ENCODE measurements around the gene PRMT5. TPM values are rescaled to one million over a fixed set of nuclear protein-coding genes. Genes with fewer than 3 reads are reported as not detected.
"Not testable (repeated sequence)": the region's sequence is repeated elsewhere in the genome, so short reads cannot be mapped to it uniquely, and the experiment has no call there.

PRMT5 gene
- total and polyA plus RNA-seq, 4 donors = 19.2 to 56.5 (median 50.2) TPM

DNA sequence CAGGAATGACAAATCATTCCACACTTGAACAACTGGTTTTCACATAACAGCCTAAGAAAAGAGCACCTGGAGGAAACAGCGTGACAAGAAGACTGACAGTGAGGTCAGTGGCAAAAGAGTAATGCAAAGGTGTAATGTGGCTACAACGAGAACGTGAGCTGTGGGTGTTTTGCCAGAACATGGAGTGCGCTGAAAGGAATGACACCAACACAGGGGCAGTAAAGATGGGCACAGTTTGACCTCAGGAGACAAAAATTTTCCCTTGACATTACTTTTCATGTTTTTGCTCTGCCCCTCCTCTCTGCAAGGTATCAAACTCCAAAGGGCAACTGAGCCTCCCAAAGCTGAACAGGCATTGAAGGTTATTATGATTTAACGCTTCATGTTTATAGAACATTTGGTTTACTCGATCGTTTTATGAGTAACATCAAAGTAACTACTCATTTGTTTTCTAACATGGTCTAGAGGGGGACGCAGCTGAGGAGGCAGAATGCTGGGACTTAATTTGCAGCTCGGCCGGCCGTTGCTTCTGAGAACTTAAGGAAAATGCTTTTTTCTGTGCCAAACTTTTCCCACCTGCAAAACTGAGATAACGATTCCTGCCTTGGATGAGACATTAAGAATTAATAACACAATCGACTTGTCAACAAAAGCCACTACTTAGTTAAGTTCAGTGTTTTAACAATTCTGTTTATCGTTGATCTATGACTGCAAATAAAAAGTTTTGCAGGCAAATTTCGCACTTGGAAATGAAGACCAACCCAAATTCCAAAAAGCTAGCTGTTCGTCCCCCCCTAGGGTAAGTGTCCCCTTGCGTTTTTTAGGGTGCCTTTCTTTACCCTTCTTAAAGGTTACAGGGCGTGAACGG, 26.8 kb upstream of the PRMT5 start:
- H3K9ac ChIP-seq (ENCODE audit: insufficient read depth in 1 of 2, low read length in 2 of 2) = peak overlapping the region; percentile 52 to 72
- WGBS, 2 donors = 25 to 28% methylated on average over 19 of the region's 19 CpGs
- peak overlapping the region; percentile 53 for H3K4me3 ChIP-seq
- H3K36me3 ChIP-seq (ENCODE audit: control insufficient read depth in 4 of 4, insufficient read depth in 4 of 4, low read length in 4 of 4) = peaks cover 4 to 5% (median 5%) of the 10 kb centered on the region in 4 donors
- TF ChIP-seq, protein P1, sequence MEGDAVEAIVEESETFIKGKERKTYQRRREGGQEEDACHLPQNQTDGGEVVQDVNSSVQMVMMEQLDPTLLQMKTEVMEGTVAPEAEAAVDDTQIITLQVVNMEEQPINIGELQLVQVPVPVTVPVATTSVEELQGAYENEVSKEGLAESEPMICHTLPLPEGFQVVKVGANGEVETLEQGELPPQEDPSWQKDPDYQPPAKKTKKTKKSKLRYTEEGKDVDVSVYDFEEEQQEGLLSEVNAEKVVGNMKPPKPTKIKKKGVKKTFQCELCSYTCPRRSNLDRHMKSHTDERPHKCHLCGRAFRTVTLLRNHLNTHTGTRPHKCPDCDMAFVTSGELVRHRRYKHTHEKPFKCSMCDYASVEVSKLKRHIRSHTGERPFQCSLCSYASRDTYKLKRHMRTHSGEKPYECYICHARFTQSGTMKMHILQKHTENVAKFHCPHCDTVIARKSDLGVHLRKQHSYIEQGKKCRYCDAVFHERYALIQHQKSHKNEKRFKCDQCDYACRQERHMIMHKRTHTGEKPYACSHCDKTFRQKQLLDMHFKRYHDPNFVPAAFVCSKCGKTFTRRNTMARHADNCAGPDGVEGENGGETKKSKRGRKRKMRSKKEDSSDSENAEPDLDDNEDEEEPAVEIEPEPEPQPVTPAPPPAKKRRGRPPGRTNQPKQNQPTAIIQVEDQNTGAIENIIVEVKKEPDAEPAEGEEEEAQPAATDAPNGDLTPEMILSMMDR (IDR thresholded peaks at IDR 0.05; ENCODE audit: control extremely low read depth, extremely low read depth) = no peak
- H3K4me1 ChIP-seq (ENCODE audit: control insufficient read depth in 5 of 5, insufficient read depth in 5 of 5, low read length in 5 of 5) = peaks cover 0 to 12% (median 4%) of the 10 kb centered on the region in 5 donors
- H3K9me3 ChIP-seq (ENCODE audit: control insufficient read depth in 4 of 4, insufficient read depth in 3 of 4, low read length in 3 of 4) = no peaks in the 10 kb centered on the region
- DNase-seq = peak in 2 of 3 donors; percentile 31 to 43
- no peak for ATAC-seq (ENCODE audit: insufficient read depth, low FRiP score)
- H3K27me3 ChIP-seq (ENCODE audit: control insufficient read depth in 3 of 3, insufficient read depth in 3 of 3, low read length in 2 of 3) = no peaks in the 10 kb centered on the region
- peak overlapping the region; percentile 97 to 98 for H3K27ac ChIP-seq (ENCODE audit: low read depth in 1 of 2, low read length in 1 of 2)

GRCh38 chr14:22952418-22952817, 23.2 kb upstream of the PRMT5 start:
- no peak overlapping the region for H3K4me3 ChIP-seq
- H3K27ac ChIP-seq (ENCODE audit: low read depth in 1 of 2, low read length in 1 of 2) = peak overlapping the region in 1 of 2 donors; percentile 79
- no peak overlapping the region for H3K9ac ChIP-seq (ENCODE audit: insufficient read depth in 1 of 2, low read length in 2 of 2)
- TF ChIP-seq, protein P1 (IDR thresholded peaks at IDR 0.05; ENCODE audit: control extremely low read depth, extremely low read depth) = no peak
- WGBS, 2 donors = 81 to 84% methylated on average over 1 of the region's 1 CpG
- no peaks in the 10 kb centered on the region for H3K9me3 ChIP-seq (ENCODE audit: control insufficient read depth in 4 of 4, insufficient read depth in 3 of 4, low read length in 3 of 4)
- ATAC-seq (ENCODE audit: insufficient read depth, low FRiP score) (no peak), DNase-seq (no peak)
- peaks cover 0 to 12% (median 4%) of the 10 kb centered on the region in 5 donors for H3K4me1 ChIP-seq (ENCODE audit: control insufficient read depth in 5 of 5, insufficient read depth in 5 of 5, low read length in 5 of 5)
- H3K27me3 ChIP-seq (ENCODE audit: control insufficient read depth in 3 of 3, insufficient read depth in 3 of 3, low read length in 2 of 3) = no peaks in the 10 kb centered on the region
- peaks cover 4 to 17% (median 8%) of the 10 kb centered on the region in 4 donors for H3K36me3 ChIP-seq (ENCODE audit: control insufficient read depth in 4 of 4, insufficient read depth in 4 of 4, low read length in 4 of 4)

DNA sequence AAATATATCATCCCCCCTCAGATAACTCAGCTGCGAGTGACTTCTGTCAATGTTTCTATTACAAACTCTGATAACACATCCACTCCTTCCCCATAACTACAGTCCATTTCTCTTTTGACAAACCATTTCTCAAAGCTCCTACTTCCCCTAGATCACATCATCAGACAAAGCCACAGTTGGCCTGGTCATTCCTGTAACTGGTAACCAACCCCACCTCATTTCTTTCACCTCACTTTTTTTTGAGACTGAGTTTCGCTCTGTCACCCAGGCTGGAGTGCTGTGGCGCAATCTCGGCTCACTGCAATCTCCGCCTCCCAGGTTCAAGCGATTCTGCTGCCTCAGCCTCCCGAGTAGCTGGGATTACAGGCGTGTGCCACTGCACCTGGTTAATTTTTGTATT, 22.6 kb upstream of the PRMT5 start:
- not testable (repeated sequence) for H3K4me3 ChIP-seq; DNase-seq; H3K9ac ChIP-seq (ENCODE audit: insufficient read depth in 1 of 2, low read length in 2 of 2); H3K27me3 ChIP-seq (ENCODE audit: control insufficient read depth in 3 of 3, insufficient read depth in 3 of 3, low read length in 2 of 3); H3K9me3 ChIP-seq (ENCODE audit: control insufficient read depth in 4 of 4, insufficient read depth in 3 of 4, low read length in 3 of 4)
- Histone ChIP-seq H3K27ac (ENCODE audit: low read depth in 1 of 2, low read length in 1 of 2) (peak overlapping the region in 1 of 2 donors; percentile 79), H3K4me1 (ENCODE audit: control insufficient read depth in 5 of 5, insufficient read depth in 5 of 5, low read length in 5 of 5) (peaks cover 0 to 12% (median 4%) of the 10 kb centered on the region in 5 donors), H3K36me3 (ENCODE audit: control insufficient read depth in 4 of 4, insufficient read depth in 4 of 4, low read length in 4 of 4) (peaks cover 4 to 21% (median 10%) of the 10 kb centered on the region in 4 donors)
- peak; percentile 43 for ATAC-seq (ENCODE audit: insufficient read depth, low FRiP score)
- WGBS, 2 donors = 36 to 63% methylated on average over 8 of the region's 8 CpGs

- TF ChIP-seq, protein P1 (IDR thresholded peaks at IDR 0.05; ENCODE audit: control extremely low read depth, extremely low read depth) = no peak
- H3K9ac ChIP-seq (ENCODE audit: insufficient read depth in 1 of 2, low read length in 2 of 2) = no peak overlapping the region
- no peak overlapping the region for H3K4me3 ChIP-seq
- no peak for ATAC-seq (ENCODE audit: insufficient read depth, low FRiP score)
- no peaks in the 10 kb centered on the region for H3K4me1 ChIP-seq (ENCODE audit: control insufficient read depth in 5 of 5, insufficient read depth in 5 of 5, low read length in 5 of 5)
- H3K27me3 ChIP-seq (ENCODE audit: control insufficient read depth in 3 of 3, insufficient read depth in 3 of 3, low read length in 2 of 3) = no peaks in the 10 kb centered on the region
- no peak for DNase-seq
- peaks cover 0 to 20% (median 10%) of the 10 kb centered on the region in 4 donors for H3K36me3 ChIP-seq (ENCODE audit: control insufficient read depth in 4 of 4, insufficient read depth in 4 of 4, low read length in 4 of 4)
- no peak overlapping the region for H3K27ac ChIP-seq (ENCODE audit: low read depth in 1 of 2, low read length in 1 of 2)
- H3K9me3 ChIP-seq (ENCODE audit: control insufficient read depth in 4 of 4, insufficient read depth in 3 of 4, low read length in 3 of 4) = no peaks in the 10 kb centered on the region
- WGBS, 2 donors = 95 to 98% methylated on average over 3 of the region's 3 CpGs
Observed at GRCh38 chr14:22945642-22946041, 16.5 kb upstream of the PRMT5 start.

Data from lung (tissue), 12 donors.